H1 (cell line): ENCODE data around the gene RXFP4. TPM values are rescaled to one million over a fixed set of nuclear protein-coding genes. Genes with fewer than 3 reads are reported as not detected.

ENCODE experiments used
- CTCF ChIA-PET: fragments of 300-600 bp; sonication (Branson Sonifier 250); formaldehyde crosslinking; loops from one replicate; lab custom pipeline; 2021; ENCODE audit not compliant: partially characterized antibody; lab: Charles Lee
- POLR2A ChIA-PET: fragments of 300-600 bp; sonication (Branson Sonifier 250); formaldehyde crosslinking; loops from one replicate; lab custom pipeline; 2021; ENCODE audit warnings: inconsistent platforms; ENCODE audit not compliant: partially characterized antibody; lab: Charles Lee
- DNase-seq, 2 experiments: peaks; one replicate each; pipeline versions ENCODE4 v3.0.0 to v3.0.0-alpha.2; 2010 to 2022; ENCODE audit warnings: low spot score in 2 of 2, low read depth in 1 of 2, mixed read lengths in 1 of 2
- FAIRE-seq: peaks from 2 replicates; lab custom pipeline; 2011; peaks lifted over from hg19 to GRCh38; lab: Jason Lieb, UNC
- H2AFZ ChIP-seq: 2 replicates; pipeline ENCODE4 v1.8.1; 2012; ENCODE audit warnings: low read length, inconsistent platforms
- H2AK5ac ChIP-seq: 2 replicates; pipeline ENCODE4 v1.6.1; 2013; ENCODE audit warnings: low read depth, low read length
- H2BK120ac ChIP-seq: replicated peaks from 2 replicates; pipeline ENCODE3; 2013; ENCODE audit warnings: low read depth, low read length, inconsistent platforms
- H2BK12ac ChIP-seq: 2 replicates; pipeline ENCODE4 v1.6.1; 2013; ENCODE audit warnings: low read depth, low read length
- H2BK15ac ChIP-seq: 2 replicates; pipeline ENCODE4 v1.6.1; 2013; ENCODE audit warnings: low read length
- H2BK20ac ChIP-seq: 2 replicates; pipeline ENCODE4 v1.6.1; 2013; ENCODE audit warnings: low read length
- H2BK5ac ChIP-seq: 2 replicates; pipeline ENCODE4 v1.6.1; 2013; ENCODE audit warnings: low read depth, low read length
- H3K14ac ChIP-seq: 2 replicates; pipeline ENCODE4 v1.6.1; 2013; ENCODE audit warnings: inconsistent platforms; ENCODE audit not compliant: insufficient read length
- H3K18ac ChIP-seq: 2 replicates; pipeline ENCODE4 v1.6.1; 2013; ENCODE audit warnings: low read length; ENCODE audit errors: extremely low read depth
- H3K23ac ChIP-seq: 2 replicates; pipeline ENCODE4 v1.6.1; 2013; ENCODE audit warnings: inconsistent platforms; ENCODE audit not compliant: insufficient read length
- H3K23me2 ChIP-seq: 2 replicates; pipeline ENCODE4 v1.6.1; 2013; ENCODE audit warnings: low read depth, low read length
- H3K27ac ChIP-seq: 2 replicates; pipeline ENCODE4 v1.6.1; 2011; ENCODE audit warnings: low read depth, low read length, inconsistent platforms
- H3K27me3 ChIP-seq, 4 experiments: replicated peaks in 1 of 4; 1 replicate in 1 of 4; 2 replicates in 3 of 4; pipeline versions ENCODE4 v1.6.1 to v1.8.1; 2011 to 2013; ENCODE audit warnings: low read length in 3 of 4, mild to moderate bottlenecking in 3 of 4, inconsistent platforms in 2 of 4, mixed read lengths in 2 of 4, moderate library complexity in 1 of 4; ENCODE audit not compliant: control insufficient read depth in 3 of 4, insufficient read depth in 3 of 4; ENCODE audit errors: extremely low read depth in 1 of 4
- H3K36me3 ChIP-seq, 4 experiments: 2 replicates each; pipeline versions ENCODE4 v1.6.1 to v1.8.1; 2011 to 2013; ENCODE audit warnings: mild to moderate bottlenecking in 4 of 4, low read length in 3 of 4, moderate library complexity in 2 of 4, control low read depth in 1 of 4, inconsistent platforms in 1 of 4; ENCODE audit not compliant: insufficient read depth in 4 of 4, control insufficient read depth in 2 of 4
- H3K4ac ChIP-seq: replicated peaks from 2 replicates; pipeline ENCODE3; 2013; ENCODE audit warnings: low read length, low read depth, mixed read lengths, inconsistent platforms; ENCODE audit not compliant: insufficient read length
- H3K4me1 ChIP-seq, 4 experiments: replicated peaks in 1 of 4; 1 replicate in 1 of 4; 2 replicates in 3 of 4; pipeline versions ENCODE4 v1.6.1 to v1.8.1; 2011 to 2013; ENCODE audit warnings: low read length in 3 of 4, inconsistent platforms in 2 of 4, mixed read lengths in 1 of 4; ENCODE audit not compliant: insufficient read depth in 4 of 4, control insufficient read depth in 3 of 4
- H3K4me2 ChIP-seq, 2 experiments: 2 replicates each; pipeline versions ENCODE4 v1.6.1 to v1.8.1; 2011 to 2013; ENCODE audit warnings: low read depth in 2 of 2, low read length in 2 of 2, control low read depth in 1 of 2, inconsistent platforms in 1 of 2, mild to moderate bottlenecking in 1 of 2; ENCODE audit not compliant: insufficient read depth in 1 of 2
- H3K4me3 ChIP-seq, 4 experiments: fragments of 200-600, 300-600 bp in 1 of 4; sonication (generic), shearing (Covaris generic), sonication (Bioruptor Twin) in 1 of 4; 2 replicates each; pipeline versions ENCODE4 v1.5.1 to v1.8.1; 2011 to 2016; ENCODE audit warnings: low read length in 4 of 4, low read depth in 3 of 4, control low read depth in 2 of 4, inconsistent platforms in 2 of 4, mild to moderate bottlenecking in 2 of 4, mixed read lengths in 1 of 4, moderate library complexity in 1 of 4; ENCODE audit not compliant: insufficient read depth in 2 of 4; ENCODE audit errors: extremely low read depth in 1 of 4
- H3K56ac ChIP-seq: replicated peaks from 2 replicates; pipeline ENCODE3; 2013; ENCODE audit warnings: low read depth, mild to moderate bottlenecking, mixed read lengths, low read length, inconsistent platforms; ENCODE audit not compliant: insufficient read length
- H3K79me1 ChIP-seq: 2 replicates; pipeline ENCODE4 v1.6.1; 2013; ENCODE audit warnings: low read depth, low read length, control low read depth
- H3K79me2 ChIP-seq, 2 experiments: 2 replicates each; pipeline versions ENCODE4 v1.6.1 to v1.8.1; 2012 to 2013; ENCODE audit warnings: low read length in 2 of 2, mild to moderate bottlenecking in 2 of 2, inconsistent platforms in 1 of 2; ENCODE audit not compliant: insufficient read depth in 2 of 2, control insufficient read depth in 1 of 2
- H3K9ac ChIP-seq, 4 experiments: replicated peaks in 1 of 4; 1 replicate in 1 of 4; 2 replicates in 3 of 4; pipeline versions ENCODE4 v1.6.1 to v1.8.1; 2011 to 2013; ENCODE audit warnings: low read depth in 3 of 4, low read length in 3 of 4, control low read depth in 2 of 4, mild to moderate bottlenecking in 2 of 4, moderate library complexity in 2 of 4, inconsistent platforms in 1 of 4; ENCODE audit errors: extremely low read depth in 1 of 4
- H3K9me3 ChIP-seq, 2 experiments: 2 replicates each; pipeline versions ENCODE4 v1.6.1 to v1.8.1; 2012 to 2013; ENCODE audit warnings: mild to moderate bottlenecking in 2 of 2, moderate library complexity in 2 of 2, control low read depth in 1 of 2, inconsistent platforms in 1 of 2, low read depth in 1 of 2, low read length in 1 of 2, mixed read lengths in 1 of 2; ENCODE audit not compliant: insufficient read depth in 2 of 2
- H4K20me1 ChIP-seq, 2 experiments: replicated peaks in 1 of 2; 2 replicates each; pipeline versions ENCODE3 to v1.8.1; 2011 to 2013; ENCODE audit warnings: inconsistent platforms in 2 of 2, low read length in 2 of 2, mild to moderate bottlenecking in 1 of 2; ENCODE audit not compliant: insufficient read depth in 2 of 2, control insufficient read depth in 1 of 2
- H4K5ac ChIP-seq: 2 replicates; pipeline ENCODE4 v1.6.1; 2013; ENCODE audit warnings: low read length, low read depth, mixed read lengths, inconsistent platforms; ENCODE audit not compliant: insufficient read length
- H4K8ac ChIP-seq: 2 replicates; pipeline ENCODE4 v1.8.0; 2013; ENCODE audit warnings: mild to moderate bottlenecking, moderate library complexity, low read length, inconsistent platforms; ENCODE audit not compliant: insufficient read depth; ENCODE audit errors: extremely low read depth
- H4K91ac ChIP-seq: replicated peaks from 2 replicates; pipeline ENCODE3; 2013; ENCODE audit warnings: low read length, mixed read lengths, inconsistent platforms; ENCODE audit not compliant: insufficient read length
- ATF3 ChIP-seq: IDR thresholded peaks from 2 replicates; pipeline ENCODE4 v1.6.1; 2011; ENCODE audit warnings: low read depth, mild to moderate bottlenecking, low read length; ENCODE audit not compliant: insufficient read depth
- BCL11A ChIP-seq, 2 experiments: IDR thresholded peaks; one replicate each; pipeline ENCODE4 v1.6.1; 2011; ENCODE audit warnings: low read depth in 2 of 2, low read length in 2 of 2, mild to moderate bottlenecking in 2 of 2
- RNF2 ChIP-seq: fragments of 200-900, 300-1000 bp; sonication (generic); IDR thresholded peaks from 2 replicates; pipeline ENCODE4 v1.7.1; 2016; ENCODE audit warnings: borderline replicate concordance, low read depth, mild to moderate bottlenecking, antibody characterized with exemption, low read length; ENCODE audit not compliant: poor library complexity, severe bottlenecking; ENCODE audit errors: missing control alignments
- SIX5 ChIP-seq: IDR thresholded peaks from 2 replicates; pipeline ENCODE4 v1.6.1; 2011; ENCODE audit warnings: mild to moderate bottlenecking, low read depth, low read length
- SP2 ChIP-seq: IDR thresholded peaks from 2 replicates; pipeline ENCODE4 v1.6.1; 2012; ENCODE audit warnings: mild to moderate bottlenecking, low read length, inconsistent platforms
- WGBS, 2 experiments: shearing (Covaris generic) in 1 of 2; methylation state at CpG; one replicate each; pipeline versions ENCODE4 v1.1.6 to v1.1.7; 2013 to 2015; ENCODE audit warnings: low lambda C conversion rate in 2 of 2, mixed read lengths in 2 of 2, inconsistent platforms in 1 of 2, low coverage in 1 of 2, missing lambda C conversion rate in 1 of 2; ENCODE audit not compliant: insufficient replicate concordance in 2 of 2, insufficient coverage in 1 of 2, insufficient read length in 1 of 2; ENCODE audit errors: extremely low coverage in 1 of 2, missing lambda C conversion rate in 1 of 2; 5-methylcytosine and 5-hydroxymethylcytosine counted together
- polyA plus RNA-seq, 7 experiments: library from polyadenylated mRNA; depleted of rRNA in 3 of 7; stranded (reverse) in 5 of 7; unstranded in 2 of 7; fragments of >200 nt in 5 of 7; fragments of 200-250 nt in 2 of 7; gene quantifications; 1 replicate in 5 of 7; 2 replicates in 1 of 7; 4 replicates in 1 of 7; pipeline versions ENCODE4 v1.2.1 to v1.2.3, GENCODE V29; 2011 to 2013; ENCODE audit warnings: missing spikeins in 2 of 7, mixed read lengths in 2 of 7
- total RNA-seq: library from RNA; stranded (reverse); fragmentation: NEBNext Ultra II Directional; extraction: Animal tissue kit (Norgen Biotek cat#: 25700); gene quantifications from 2 replicates; pipeline ENCODE4 v1.2.1, GENCODE V29; 2021
- TF ChIP-seq, protein P1 (sequence below), 3 experiments: IDR thresholded peaks; 1 replicate in 2 of 3; 2 replicates in 1 of 3; pipeline versions ENCODE4 v1.5.1 to v1.6.1; 2011; ENCODE audit warnings: low read length in 3 of 3, mild to moderate bottlenecking in 3 of 3, inconsistent platforms in 2 of 3, low read depth in 1 of 3, moderate library complexity in 1 of 3; ENCODE audit not compliant: insufficient read depth in 1 of 3; ENCODE audit errors: control extremely low read depth in 1 of 3

RXFP4 gene
- total and polyA plus RNA-seq, 2 of the 8 experiments (the other 6 are each of a cell fraction or from before 2014, with no cell fraction given): not detected

DNA sequence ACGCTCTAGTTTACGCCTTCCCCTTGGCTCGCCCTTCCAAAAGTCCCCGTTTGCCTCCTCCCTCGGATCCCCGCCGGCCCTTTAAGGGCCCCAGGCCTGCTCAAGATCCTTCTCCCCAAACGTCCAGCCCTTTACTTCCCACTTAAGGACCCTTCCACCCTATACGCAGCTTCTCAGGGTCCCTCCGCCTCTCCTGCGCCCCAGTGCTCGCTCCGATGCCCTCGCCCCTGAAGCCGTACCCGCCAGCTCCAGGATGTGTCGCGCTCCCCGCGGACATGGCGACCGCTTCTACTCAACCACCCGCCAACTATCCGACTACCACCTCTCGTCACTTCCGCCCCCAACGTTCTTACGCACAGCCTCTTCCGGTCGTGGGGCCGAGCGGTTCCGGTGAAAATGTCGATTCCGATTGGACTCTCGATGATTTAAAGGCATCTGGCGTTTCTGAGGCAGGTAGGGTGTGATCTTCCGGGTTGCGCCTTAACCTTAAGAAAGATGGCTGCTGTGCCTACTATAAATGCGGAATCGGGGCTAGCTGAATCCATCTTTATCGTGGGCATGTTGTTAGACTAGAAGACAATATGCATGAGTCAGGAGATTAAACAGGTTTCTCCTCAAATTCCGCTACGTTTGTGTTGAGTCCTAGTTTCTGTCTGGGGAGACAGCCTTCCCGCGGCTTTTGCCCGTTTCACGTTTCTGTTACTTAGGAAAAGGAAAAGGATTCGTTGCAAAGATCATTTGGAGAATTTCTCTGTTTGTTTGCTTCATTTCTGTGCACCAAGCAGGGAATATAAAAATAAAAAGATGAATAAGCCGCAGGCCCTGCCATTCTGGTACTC lies 7.1 kb upstream of the RXFP4 start, which contains the start of gene KHDC4:
Gene KHDC4 (minus strand): TSS at position 317 of the 839 bp plus-strand sequence. CDS start 40 bp downstream, at position 277.
- H3K4me1 ChIP-seq: peaks cover 0 to 2% (median 1%) of the 10 kb centered on the region in 4 experiments; a peak in 4 of 7 replicates
- peak within 1 kb of the TSS; percentile 98 for H2BK5ac ChIP-seq
- peak within 1 kb of the TSS; percentile 70 for H4K91ac ChIP-seq
- peak within 1 kb of the TSS; percentile 67 for H3K14ac ChIP-seq
- peaks cover 16 to 40% (median 26%) of the 10 kb centered on the region in 4 experiments; a peak in 7 of 8 replicates for H3K36me3 ChIP-seq
- 0 out of 2 replicates have a peak within 1 kb of the TSS, but pooled peaks have one; percentile 43 for H2BK20ac ChIP-seq
- DNase-seq: peak; percentile 87 to 96
- peak within 1 kb of the TSS; percentile 99 for H4K8ac ChIP-seq
- H3K4me3 ChIP-seq: peak within 1 kb of the TSS; percentile 89 to 100 (median 94)
- 2% methylated on average over 50 of the region's 50 CpGs; no CpG with 5 or more reads in 1 of the 2 experiments for WGBS, 2 experiments
- H3K79me1 ChIP-seq: peaks cover 2% of the 10 kb centered on the region; the same call in 1 of the 2 replicates
- H2AFZ ChIP-seq: peak within 1 kb of the TSS; percentile 9; the same call in 1 of the 2 replicates
- peak within 1 kb of the TSS; percentile 27; the same call in 1 of the 2 replicates for H2BK12ac ChIP-seq
- H3K9ac ChIP-seq: peak within 1 kb of the TSS; percentile 86 to 100 (median 96)
- peak within 1 kb of the TSS; percentile 89 for H3K56ac ChIP-seq
- H3K4ac ChIP-seq: peak within 1 kb of the TSS; percentile 32
- CTCF ChIA-PET: interaction anchor here (0.6 to 2.8 kb wide), 7 partner anchors 10 to 587 kb away, joined by 3 to 18 read pairs (median 5); partner anchors contain the start of gene ARHGEF2
- peak within 1 kb of the TSS; percentile 98 for H4K5ac ChIP-seq
- H2AK5ac ChIP-seq: peak within 1 kb of the TSS; percentile 91
- no peaks in the 10 kb centered on the region for H3K9me3 ChIP-seq
- peak within 1 kb of the TSS; percentile 85 to 92 for H3K4me2 ChIP-seq
- H4K20me1 ChIP-seq: peaks cover 0 to 13% of the 10 kb centered on the region in 2 experiments
- POLR2A ChIA-PET: interaction anchor here (0.8 to 6.7 kb wide), 27 partner anchors 9 to 181 kb away, joined by 3 to 109 read pairs (median 4); partner anchors contain the start of genes ARHGEF2, GON4L, LMNA and MEX3A
- H3K79me2 ChIP-seq: peaks cover 10 to 46% of the 10 kb centered on the region in 2 experiments
- H3K23ac ChIP-seq: no peak within 1 kb of the TSS
- H3K23me2 ChIP-seq: peaks cover 5% of the 10 kb centered on the region
- peak within 1 kb of the TSS; percentile 100 for H3K18ac ChIP-seq
- H3K27me3 ChIP-seq: no peaks in the 10 kb centered on the region
- FAIRE-seq: peak; percentile 92
- H2BK15ac ChIP-seq: peak within 1 kb of the TSS; percentile 31; the same call in 1 of the 2 replicates
- peak within 1 kb of the TSS; percentile 28 for H2BK120ac ChIP-seq
- peak within 1 kb of the TSS; percentile 88 for H3K27ac ChIP-seq
- TF ChIP-seq SIX5 (0 out of 2 replicates have a peak, but pooled peaks have one; percentile 16), BCL11A (IDR thresholded peaks at IDR 0.05; ENCODE audit: low read depth in 2 of 2, low read length in 2 of 2) (no peak), RNF2 (no peak), ATF3 (no peak), SP2 (no peak)
- TF ChIP-seq, protein P1, sequence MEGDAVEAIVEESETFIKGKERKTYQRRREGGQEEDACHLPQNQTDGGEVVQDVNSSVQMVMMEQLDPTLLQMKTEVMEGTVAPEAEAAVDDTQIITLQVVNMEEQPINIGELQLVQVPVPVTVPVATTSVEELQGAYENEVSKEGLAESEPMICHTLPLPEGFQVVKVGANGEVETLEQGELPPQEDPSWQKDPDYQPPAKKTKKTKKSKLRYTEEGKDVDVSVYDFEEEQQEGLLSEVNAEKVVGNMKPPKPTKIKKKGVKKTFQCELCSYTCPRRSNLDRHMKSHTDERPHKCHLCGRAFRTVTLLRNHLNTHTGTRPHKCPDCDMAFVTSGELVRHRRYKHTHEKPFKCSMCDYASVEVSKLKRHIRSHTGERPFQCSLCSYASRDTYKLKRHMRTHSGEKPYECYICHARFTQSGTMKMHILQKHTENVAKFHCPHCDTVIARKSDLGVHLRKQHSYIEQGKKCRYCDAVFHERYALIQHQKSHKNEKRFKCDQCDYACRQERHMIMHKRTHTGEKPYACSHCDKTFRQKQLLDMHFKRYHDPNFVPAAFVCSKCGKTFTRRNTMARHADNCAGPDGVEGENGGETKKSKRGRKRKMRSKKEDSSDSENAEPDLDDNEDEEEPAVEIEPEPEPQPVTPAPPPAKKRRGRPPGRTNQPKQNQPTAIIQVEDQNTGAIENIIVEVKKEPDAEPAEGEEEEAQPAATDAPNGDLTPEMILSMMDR (IDR thresholded peaks at IDR 0.05; ENCODE audit: control extremely low read depth in 1 of 3, insufficient read depth in 1 of 3, low read depth in 1 of 3, low read length in 3 of 3): no peak
